Suprapubic skin (tissue), 4 donors: Measurements from ENCODE around the gene SMAD7. TPM values are rescaled to one million over a fixed set of nuclear protein-coding genes. Genes with fewer than 3 reads are reported as not detected.
A peak's percentile ranks its signal among the peaks of the same experiment; 100 is the strongest.

Source experiments
- DNase-seq, 2 donors: peaks; one replicate each; pipeline ENCODE4 v3.0.0-alpha.2; 2019; ENCODE audit warnings: low spot score in 2 of 2
- H3K27ac ChIP-seq: fragments of 200-600 bp; sonication (generic); one replicate; pipeline ENCODE4 v1.5.1; 2019
- H3K27me3 ChIP-seq: fragments of 200-600 bp; sonication (generic); one replicate; pipeline ENCODE4 v1.5.1; 2019
- H3K36me3 ChIP-seq: fragments of 200-600 bp; sonication (generic); one replicate; pipeline ENCODE4 v1.5.1; 2019
- H3K4me1 ChIP-seq: fragments of 200-600 bp; sonication (generic); one replicate; pipeline ENCODE4 v1.5.1; 2019
- H3K4me3 ChIP-seq: fragments of 200-600 bp; sonication (generic); one replicate; pipeline ENCODE4 v1.5.1; 2019; ENCODE audit warnings: mild to moderate bottlenecking
- H3K9me3 ChIP-seq: fragments of 200-600 bp; sonication (generic); one replicate; pipeline ENCODE4 v1.5.1; 2019
- CTCF ChIP-seq, 2 donors: fragments of 200-600 bp in 1 of 2; fragments of 450-650 bp in 1 of 2; sonication (generic) in 1 of 2; IDR thresholded peaks; one replicate each; pipeline ENCODE4 v1.5.1; 2016 to 2019; ENCODE audit warnings: antibody characterized with exemption in 2 of 2, mild to moderate bottlenecking in 1 of 2, moderate library complexity in 1 of 2
- EP300 ChIP-seq: sonication (generic); formaldehyde crosslinking; IDR thresholded peaks from one replicate; pipeline ENCODE4 v1.6.1; 2017; ENCODE audit warnings: antibody characterized with exemption
- POLR2A ChIP-seq, 2 donors: fragments of 450-650 bp; IDR thresholded peaks; one replicate each; pipeline ENCODE4 v1.6.1; 2017; ENCODE audit warnings: antibody characterized with exemption in 2 of 2, mild to moderate bottlenecking in 2 of 2, moderate library complexity in 2 of 2
- POLR2AphosphoS5 ChIP-seq, 3 donors: sonication (generic); formaldehyde crosslinking; IDR thresholded peaks; one replicate each; pipeline ENCODE4 v1.6.1; 2017; ENCODE audit warnings: antibody characterized with exemption in 3 of 3
- WGBS: methylation state at CpG from one replicate; pipeline ENCODE4 v1.1.5; 2018; 5-methylcytosine and 5-hydroxymethylcytosine counted together
- total RNA-seq, 4 donors: library from RNA; depleted of rRNA; stranded (reverse); fragments of >200 nt; gene quantifications; one replicate each; pipeline ENCODE4 v1.1.0, GENCODE V29; 2016

The SMAD7 gene
- total RNA-seq, 4 donors from 2014 or later = 19.7 to 41.6 (median 27.8) TPM

- no peak for DNase-seq
- H3K27ac ChIP-seq = peak overlapping the region; percentile 55
- TF ChIP-seq POLR2A (IDR thresholded peaks at IDR 0.05) (no peak), EP300 (no peak), CTCF (IDR thresholded peaks at IDR 0.05) (no peak)
- H3K36me3 ChIP-seq = no peaks in the 10 kb centered on the region
- H3K4me3 ChIP-seq = no peak overlapping the region
- peaks cover 82% of the 10 kb centered on the region for H3K4me1 ChIP-seq
- H3K9me3 ChIP-seq = no peaks in the 10 kb centered on the region
- H3K27me3 ChIP-seq = no peaks in the 10 kb centered on the region
- 60% methylated on average over 20 of the region's 20 CpGs for WGBS
Observed at GRCh38 chr18:48929941-48930713, 20.6 kb downstream of the SMAD7 start.

DNA sequence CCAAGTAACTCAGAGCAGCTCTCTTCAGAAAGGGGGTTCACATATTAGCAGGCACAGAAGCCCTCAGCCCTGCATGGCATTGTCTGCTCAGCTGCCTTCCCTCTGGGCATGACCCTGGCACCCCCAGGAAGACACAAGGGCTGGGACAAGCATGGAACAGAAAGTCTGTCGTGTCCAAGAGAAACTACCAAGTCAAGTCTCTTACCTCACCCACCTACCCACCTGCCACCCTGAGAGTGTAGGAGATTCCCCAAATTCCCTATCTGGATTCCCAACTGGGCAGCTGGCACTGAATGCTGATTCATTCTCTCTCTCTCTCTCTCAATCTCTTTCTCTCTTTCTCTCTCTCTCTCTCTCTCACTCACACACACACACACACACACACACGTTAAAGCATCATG, 21.6 kb downstream of the SMAD7 start:
- 25% methylated on average over 2 of the region's 2 CpGs for WGBS
- no peaks in the 10 kb centered on the region for H3K36me3 ChIP-seq
- no peaks in the 10 kb centered on the region for H3K27me3 ChIP-seq
- no peaks in the 10 kb centered on the region for H3K9me3 ChIP-seq
- TF ChIP-seq POLR2A (IDR thresholded peaks at IDR 0.05) (no peak), CTCF (IDR thresholded peaks at IDR 0.05) (no peak), POLR2AphosphoS5 (IDR thresholded peaks at IDR 0.05) (no peak), EP300 (no peak)
- DNase-seq = no peak
- H3K4me3 ChIP-seq = no peak overlapping the region
- H3K4me1 ChIP-seq = peaks cover 81% of the 10 kb centered on the region
- H3K27ac ChIP-seq = peak overlapping the region; percentile 55

DNA sequence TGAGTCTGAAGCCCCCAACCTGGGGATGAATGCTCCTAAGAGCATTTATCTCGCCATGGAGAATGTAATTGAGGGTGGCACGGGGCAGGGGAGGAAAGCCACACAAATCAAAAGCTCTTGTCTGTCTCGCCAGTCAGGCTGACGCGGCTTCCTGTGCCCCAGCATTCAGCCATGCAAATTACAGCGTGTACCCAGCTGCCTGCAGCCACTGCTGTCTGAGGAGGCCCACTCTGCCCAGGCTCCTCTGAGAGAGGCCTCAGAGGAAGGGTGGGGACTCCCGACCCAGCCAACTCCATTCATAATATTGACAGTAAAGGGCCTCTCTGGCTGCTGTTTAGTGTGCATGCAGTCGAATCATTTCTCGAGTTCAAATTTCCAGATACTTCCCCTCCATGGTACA, 22.0 kb downstream of the SMAD7 start:
- TF ChIP-seq CTCF (IDR thresholded peaks at IDR 0.05) (no peak), POLR2AphosphoS5 (IDR thresholded peaks at IDR 0.05) (no peak), POLR2A (IDR thresholded peaks at IDR 0.05) (no peak), EP300 (no peak)
- H3K36me3 ChIP-seq = no peaks in the 10 kb centered on the region
- no peak for DNase-seq
- H3K9me3 ChIP-seq = no peaks in the 10 kb centered on the region
- H3K4me1 ChIP-seq = peaks cover 81% of the 10 kb centered on the region
- no peaks in the 10 kb centered on the region for H3K27me3 ChIP-seq
- 8% methylated on average over 7 of the region's 9 CpGs for WGBS
- H3K4me3 ChIP-seq = no peak overlapping the region
- peak overlapping the region; percentile 45 for H3K27ac ChIP-seq

DNA sequence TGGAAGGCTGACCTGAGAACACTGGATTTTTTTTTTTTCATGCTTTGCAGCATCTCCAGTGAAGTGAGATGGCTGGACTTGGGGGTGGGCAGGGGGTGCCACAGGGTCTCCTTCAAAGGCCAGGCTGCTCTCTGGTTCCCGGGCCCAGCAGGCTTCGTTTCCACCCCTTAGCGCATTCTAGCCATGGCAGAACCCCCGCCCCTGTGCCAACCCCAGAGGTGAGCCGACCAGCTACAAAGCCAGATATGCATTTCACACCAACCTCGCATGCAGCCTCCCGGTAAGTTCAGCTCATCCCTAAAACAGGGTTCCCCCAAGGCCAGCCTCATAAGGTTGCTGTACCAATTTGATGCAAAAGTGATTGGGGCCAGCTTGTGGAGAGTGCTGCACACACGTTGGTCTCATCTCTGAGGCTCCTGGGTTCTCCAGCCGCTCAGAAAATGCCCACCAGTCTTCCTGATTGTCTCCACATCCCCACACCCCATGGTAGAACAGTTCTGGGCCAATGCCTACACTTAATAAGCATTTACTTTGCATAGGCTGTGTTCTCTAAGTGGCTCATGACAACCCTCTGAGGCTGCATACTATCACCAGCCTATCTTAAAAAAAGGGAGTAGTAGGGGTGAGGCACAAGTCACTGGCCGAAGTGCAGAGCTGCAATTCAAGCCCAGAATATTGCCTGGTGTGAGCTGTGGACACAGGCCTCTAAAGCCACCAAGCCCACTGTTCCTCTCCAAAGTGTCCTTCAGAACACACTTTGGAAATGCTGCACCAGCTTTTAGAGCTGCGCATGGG, 23.3 kb downstream of the SMAD7 start:
- H3K9me3 ChIP-seq = no peaks in the 10 kb centered on the region
- H3K4me1 ChIP-seq = peaks cover 81% of the 10 kb centered on the region
- no peak overlapping the region for H3K27ac ChIP-seq

GRCh38 chr18:48926420-48926857, 24.3 kb downstream of the SMAD7 start:
- Histone ChIP-seq H3K36me3 (peaks cover 1% of the 10 kb centered on the region), H3K4me3 (no peak overlapping the region), H3K27ac (no peak overlapping the region), H3K9me3 (no peaks in the 10 kb centered on the region), H3K4me1 (peaks cover 77% of the 10 kb centered on the region), H3K27me3 (no peaks in the 10 kb centered on the region)
- DNase-seq = no peak
- no peak for TF ChIP-seq POLR2AphosphoS5 (IDR thresholded peaks at IDR 0.05)
- 84% methylated on average over 14 of the region's 14 CpGs for WGBS

More for the DNA sequence above, 23.3 kb downstream of the SMAD7 start:
- H3K27me3 ChIP-seq = no peaks in the 10 kb centered on the region
- no peak for TF ChIP-seq POLR2AphosphoS5 (IDR thresholded peaks at IDR 0.05)
- no peak for TF ChIP-seq EP300
- TF ChIP-seq POLR2A (IDR thresholded peaks at IDR 0.05) = no peak
- no peak overlapping the region for H3K4me3 ChIP-seq
- WGBS = 87% methylated on average over 7 of the region's 11 CpGs
- no peak for DNase-seq
- no peaks in the 10 kb centered on the region for H3K36me3 ChIP-seq

GRCh38 chr18:48925491-48925780, 25.3 kb downstream of the SMAD7 start:
- no peak for DNase-seq
- Histone ChIP-seq H3K27ac (no peak overlapping the region), H3K4me3 (no peak overlapping the region), H3K9me3 (no peaks in the 10 kb centered on the region), H3K36me3 (peaks cover 11% of the 10 kb centered on the region), H3K4me1 (peaks cover 69% of the 10 kb centered on the region), H3K27me3 (no peaks in the 10 kb centered on the region)
- TF ChIP-seq POLR2AphosphoS5 (IDR thresholded peaks at IDR 0.05) (no peak), CTCF (IDR thresholded peaks at IDR 0.05) (no peak), EP300 (no peak), POLR2A (IDR thresholded peaks at IDR 0.05) (no peak)
- WGBS = 94% methylated on average over 3 of the region's 3 CpGs
